Bronchial epithelial cell (primary cell): ENCODE data around the gene DIP2A. TPM values are rescaled to one million over a fixed set of nuclear protein-coding genes. Genes with fewer than 3 reads are reported as not detected.

Source experiments
- DNase-seq: peaks from one replicate; pipeline ENCODE4 v3.0.0-alpha.2; 2010; ENCODE audit warnings: low read depth
- FAIRE-seq: peaks from 2 replicates; lab custom pipeline; 2011; peaks lifted over from hg19 to GRCh38; lab: Jason Lieb, UNC
- H3K27me3 ChIP-seq: 2 replicates; pipeline ENCODE4 v1.5.1; 2011; ENCODE audit warnings: low read length; ENCODE audit not compliant: control insufficient read depth, insufficient read depth
- H3K36me3 ChIP-seq: 2 replicates; pipeline ENCODE4 v1.5.1; 2011; ENCODE audit warnings: low read length; ENCODE audit not compliant: control insufficient read depth, insufficient read depth
- H3K4me3 ChIP-seq: 2 replicates; pipeline ENCODE4 v1.5.1; 2011; ENCODE audit warnings: mild to moderate bottlenecking, low read depth, low read length, control low read depth
- CTCF ChIP-seq: IDR thresholded peaks from 2 replicates; pipeline ENCODE4 v1.5.1; 2011; ENCODE audit warnings: mild to moderate bottlenecking, moderate library complexity, low read length, control low read depth, inconsistent platforms; ENCODE audit not compliant: insufficient read depth, severe bottlenecking
- total RNA-seq: library from RNA; depleted of rRNA; stranded (reverse); fragments of >200 nt; gene quantifications from 2 replicates; pipeline ENCODE4 v1.2.1, GENCODE V29; 2014

Gene DIP2A
- total RNA-seq, 1 donor from 2014 or later, result 28.2 TPM

GRCh38 chr21:46489800-46490199, 31.1 kb downstream of the DIP2A start:
- peaks cover 11% of the 10 kb centered on the region for H3K36me3 ChIP-seq
- DNase-seq, result no peak
- no peak for FAIRE-seq
- no peak overlapping the region for H3K4me3 ChIP-seq
- TF ChIP-seq CTCF, result no peak
- H3K27me3 ChIP-seq, result no peaks in the 10 kb centered on the region

- Histone ChIP-seq H3K36me3 (peaks cover 10% of the 10 kb centered on the region), H3K4me3 (no peak overlapping the region), H3K27me3 (no peaks in the 10 kb centered on the region)
- DNase-seq (no peak), FAIRE-seq (no peak)
- TF ChIP-seq CTCF, result no peak
These were observed 32.9 kb downstream of the DIP2A start for GRCh38 chr21:46491553-46491952.

- no peak for FAIRE-seq
- no peak for TF ChIP-seq CTCF
- no peak for DNase-seq
- peaks cover 12% of the 10 kb centered on the region for H3K36me3 ChIP-seq
- H3K27me3 ChIP-seq, result no peaks in the 10 kb centered on the region
- H3K4me3 ChIP-seq, result no peak overlapping the region
These were observed 34.2 kb downstream of the DIP2A start for GRCh38 chr21:46492851-46493250.

GRCh38 chr21:46493828-46494227, 35.1 kb downstream of the DIP2A start:
- Histone ChIP-seq H3K27me3 (no peaks in the 10 kb centered on the region), H3K36me3 (peaks cover 20% of the 10 kb centered on the region), H3K4me3 (no peak overlapping the region)
- TF ChIP-seq CTCF, result no peak
- DNase-seq, result no peak
- FAIRE-seq, result no peak

GRCh38 chr21:46498335-46499050, 39.8 kb downstream of the DIP2A start:
- no peaks in the 10 kb centered on the region for H3K27me3 ChIP-seq
- peak; percentile 23 for DNase-seq
- H3K4me3 ChIP-seq, result no peak overlapping the region
- no peak for TF ChIP-seq CTCF
- FAIRE-seq, result no peak
- peaks cover 15% of the 10 kb centered on the region for H3K36me3 ChIP-seq

- Histone ChIP-seq H3K4me3 (no peak overlapping the region), H3K36me3 (peaks cover 20% of the 10 kb centered on the region), H3K27me3 (no peaks in the 10 kb centered on the region)
- TF ChIP-seq CTCF, result no peak
- FAIRE-seq, result no peak
- peak; percentile 52 for DNase-seq
These were observed 41.7 kb downstream of the DIP2A start for GRCh38 chr21:46500224-46500861.
